VCaP (cell line): ENCODE data around the gene ODC1.

Experiments used
- H3K27ac ChIP-seq: fragments of 450-650 bp; 2 replicates; pipeline ENCODE4 v1.5.1; 2017
- CTCF ChIP-seq: fragments of 450-650 bp; conservative IDR thresholded peaks from 2 replicates; pipeline ENCODE4 v1.5.1; 2017; ENCODE audit warnings: mild to moderate bottlenecking, moderate library complexity

ODC1 gene

GRCh38 chr2:10410001-10410822 lies 37.9 kb downstream of the ODC1 start:
- TF ChIP-seq CTCF, result no peak

DNA sequence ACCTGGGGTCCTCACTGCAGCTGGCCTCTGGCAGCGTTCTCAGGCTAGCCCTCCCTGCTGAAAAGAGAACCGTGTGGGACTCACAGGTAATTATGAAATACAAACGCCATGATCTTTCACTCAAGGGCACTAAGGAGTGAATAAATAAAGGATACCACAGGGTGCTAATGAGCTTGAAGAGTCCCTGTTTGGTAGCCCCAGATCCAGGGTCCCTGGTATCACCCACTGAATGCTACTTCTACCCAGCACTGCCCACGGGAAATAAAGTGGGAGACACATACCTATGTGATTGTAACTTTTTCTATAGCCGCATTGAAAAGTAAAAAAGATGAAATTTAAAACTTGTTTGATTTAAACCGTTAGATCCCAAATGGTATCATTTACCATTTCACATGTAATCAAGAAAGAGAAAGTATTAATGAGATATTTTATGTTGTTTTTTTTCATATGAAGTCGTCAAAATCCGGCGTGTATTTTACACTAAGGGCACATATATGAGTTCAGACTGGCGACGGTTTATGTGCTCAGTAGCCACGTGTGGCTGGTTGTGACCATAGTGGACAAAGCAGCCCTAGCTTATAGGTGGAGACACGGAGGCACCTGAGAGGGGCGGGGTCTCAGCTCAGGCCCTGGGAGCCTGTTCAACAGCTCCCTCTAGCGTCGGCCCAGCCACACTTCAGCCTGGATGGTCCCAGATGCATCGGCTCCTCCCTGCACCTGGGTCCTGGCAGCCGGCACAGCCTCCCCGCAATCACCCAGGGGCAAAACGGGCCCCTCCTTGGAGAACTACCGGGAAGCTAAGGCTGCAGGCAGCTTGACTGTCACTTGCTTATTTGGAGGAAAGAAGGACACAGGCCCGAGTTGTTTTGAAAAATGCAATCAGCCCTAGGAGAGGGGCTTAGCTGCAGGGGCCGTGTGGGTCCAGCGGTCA lies 39.2 kb downstream of the ODC1 start:
- H3K27ac ChIP-seq, result peak overlapping the region; percentile 54
- peak; percentile 92 for TF ChIP-seq CTCF

More at GRCh38 chr2:10410001-10410822, 37.9 kb downstream of the ODC1 start:
- H3K27ac ChIP-seq, result peak overlapping the region; percentile 54

GRCh38 chr2:10407841-10408648 lies 40.1 kb downstream of the ODC1 start:
- no peak overlapping the region for H3K27ac ChIP-seq
- TF ChIP-seq CTCF, result no peak

- H3K27ac ChIP-seq, result no peak overlapping the region
- TF ChIP-seq CTCF, result no peak
Measured at GRCh38 chr2:10407432-10407831, 40.7 kb downstream of the ODC1 start.

GRCh38 chr2:10406491-10407188 lies 41.5 kb downstream of the ODC1 start:
- TF ChIP-seq CTCF, result no peak

GRCh38 chr2:10406016-10406415 lies 42.1 kb downstream of the ODC1 start:
- H3K27ac ChIP-seq, result no peak overlapping the region
- no peak for TF ChIP-seq CTCF

More at GRCh38 chr2:10406491-10407188, 41.5 kb downstream of the ODC1 start:
- no peak overlapping the region for H3K27ac ChIP-seq
